ENCODE measurements around the gene VPS39. TPM values are rescaled to one million over a fixed set of nuclear protein-coding genes. Genes with fewer than 3 reads are reported as not detected.
A peak's percentile ranks its signal among the peaks of the same experiment; 100 is the strongest.

Gene VPS39
- total RNA-seq, 2 experiments from 2014 or later = 61.0 to 65.7 TPM

- DNase-seq (no peak), ATAC-seq (no peak)
- H3K27me3 Mint-ChIP-seq (ENCODE audit: low read depth) = no peaks in the 10 kb centered on the region
- H3K9me3 Mint-ChIP-seq (ENCODE audit: insufficient read depth) = no peaks in the 10 kb centered on the region
- H3K4me3 Mint-ChIP-seq = no peak overlapping the region
- POLR2A ChIA-PET = interaction anchor here (1.2 kb wide), 1 partner anchor 79 kb away, joined by 3 read pairs; the partner anchor contains the start of gene TMEM87A
- CTCF ChIA-PET = interaction anchor here (1.1 kb wide), 1 partner anchor 14 kb away, joined by 3 read pairs; the partner anchor contains the start of gene VPS39
- H3K27ac Mint-ChIP-seq = no peak overlapping the region
- H3K4me1 Mint-ChIP-seq (ENCODE audit: low read depth) = peaks cover 23% of the 10 kb centered on the region
- peaks cover 57% of the 10 kb centered on the region for H3K36me3 Mint-ChIP-seq (ENCODE audit: low read depth)
Observed at GRCh38 chr15:42194513-42194912, 13.6 kb downstream of the VPS39 start.

GRCh38 chr15:42193383-42193782 is 14.7 kb downstream of the VPS39 start:
- Mint-ChIP-seq H3K9me3 (ENCODE audit: insufficient read depth) (no peaks in the 10 kb centered on the region), H3K27ac (no peak overlapping the region)
- POLR2A ChIA-PET = interaction anchor here (1.0 kb wide), 1 partner anchor 14 kb away, joined by 3 read pairs; no protein-coding TSS in a partner anchor

GRCh38 chr15:42191610-42192346 is 16.3 kb downstream of the VPS39 start:
- CTCF ChIA-PET = interaction anchor here (0.8 to 1.2 kb wide), 2 partner anchors 9 to 16 kb away, joined by 3 read pairs; no protein-coding TSS in a partner anchor
- H3K36me3 Mint-ChIP-seq (ENCODE audit: low read depth) = peaks cover 64% of the 10 kb centered on the region
- H3K4me1 Mint-ChIP-seq (ENCODE audit: low read depth) = peaks cover 23% of the 10 kb centered on the region
- ATAC-seq (no peak), DNase-seq (no peak)
- H3K4me3 Mint-ChIP-seq = no peak overlapping the region
- H3K27me3 Mint-ChIP-seq (ENCODE audit: low read depth) = no peaks in the 10 kb centered on the region
- POLR2A ChIA-PET = interaction anchor here (0.7 kb wide), 1 partner anchor 17 kb away, joined by 3 read pairs; no protein-coding TSS in a partner anchor
- no peaks in the 10 kb centered on the region for H3K9me3 Mint-ChIP-seq (ENCODE audit: insufficient read depth)
- H3K27ac Mint-ChIP-seq = no peak overlapping the region

More at GRCh38 chr15:42193383-42193782, 14.7 kb downstream of the VPS39 start:
- no peak for ATAC-seq
- DNase-seq = no peak
- CTCF ChIA-PET = no interaction called here
- H3K4me3 Mint-ChIP-seq = no peak overlapping the region
- H3K27me3 Mint-ChIP-seq (ENCODE audit: low read depth) = no peaks in the 10 kb centered on the region
- H3K36me3 Mint-ChIP-seq (ENCODE audit: low read depth) = peaks cover 61% of the 10 kb centered on the region
- H3K4me1 Mint-ChIP-seq (ENCODE audit: low read depth) = peaks cover 23% of the 10 kb centered on the region

- Mint-ChIP-seq H3K9me3 (ENCODE audit: insufficient read depth) (no peaks in the 10 kb centered on the region), H3K4me3 (no peak overlapping the region), H3K27me3 (ENCODE audit: low read depth) (no peaks in the 10 kb centered on the region), H3K36me3 (ENCODE audit: low read depth) (peaks cover 63% of the 10 kb centered on the region), H3K27ac (peak overlapping the region; percentile 50), H3K4me1 (ENCODE audit: low read depth) (peaks cover 23% of the 10 kb centered on the region)
- ChIA-PET POLR2A (no interaction called here), CTCF (no interaction called here)
- DNase-seq (no peak), ATAC-seq (peak; percentile 60)
Observed at GRCh38 chr15:42190370-42190769, 17.7 kb downstream of the VPS39 start.

GRCh38 chr15:42185801-42186200 is 22.3 kb downstream of the VPS39 start:
- POLR2A ChIA-PET = no interaction called here
- no peak overlapping the region for H3K4me3 Mint-ChIP-seq
- CTCF ChIA-PET = no interaction called here
- H3K9me3 Mint-ChIP-seq (ENCODE audit: insufficient read depth) = no peaks in the 10 kb centered on the region
- DNase-seq (no peak), ATAC-seq (no peak)
- H3K27me3 Mint-ChIP-seq (ENCODE audit: low read depth) = no peaks in the 10 kb centered on the region
- peaks cover 11% of the 10 kb centered on the region for H3K4me1 Mint-ChIP-seq (ENCODE audit: low read depth)
- H3K36me3 Mint-ChIP-seq (ENCODE audit: low read depth) = peaks cover 62% of the 10 kb centered on the region
- no peak overlapping the region for H3K27ac Mint-ChIP-seq

- ATAC-seq = no peak
Observed at GRCh38 chr15:42184736-42185135, 23.4 kb downstream of the VPS39 start.

GRCh38 chr15:42184296-42184695 is 23.8 kb downstream of the VPS39 start:
- no peak overlapping the region for H3K27ac Mint-ChIP-seq
- ATAC-seq = no peak
- no peaks in the 10 kb centered on the region for H3K27me3 Mint-ChIP-seq (ENCODE audit: low read depth)
- ChIA-PET CTCF (no interaction called here), POLR2A (interaction anchor here (0.7 kb wide), 1 partner anchor 213 kb away, joined by 3 read pairs; no protein-coding TSS in a partner anchor)
- no peak for DNase-seq
- no peaks in the 10 kb centered on the region for H3K4me1 Mint-ChIP-seq (ENCODE audit: low read depth)
- H3K4me3 Mint-ChIP-seq = no peak overlapping the region
- peaks cover 59% of the 10 kb centered on the region for H3K36me3 Mint-ChIP-seq (ENCODE audit: low read depth)
- H3K9me3 Mint-ChIP-seq (ENCODE audit: insufficient read depth) = no peaks in the 10 kb centered on the region

More at GRCh38 chr15:42184736-42185135, 23.4 kb downstream of the VPS39 start:
- POLR2A ChIA-PET = interaction anchor here (0.7 kb wide), 1 partner anchor 213 kb away, joined by 3 read pairs; no protein-coding TSS in a partner anchor
- Mint-ChIP-seq H3K36me3 (ENCODE audit: low read depth) (peaks cover 59% of the 10 kb centered on the region), H3K27me3 (ENCODE audit: low read depth) (no peaks in the 10 kb centered on the region), H3K4me1 (ENCODE audit: low read depth) (peaks cover under 1% of the 10 kb centered on the region), H3K9me3 (ENCODE audit: insufficient read depth) (no peaks in the 10 kb centered on the region), H3K4me3 (no peak overlapping the region), H3K27ac (no peak overlapping the region)
- CTCF ChIA-PET = no interaction called here
- no peak for DNase-seq

- CTCF ChIA-PET = no interaction called here
- Mint-ChIP-seq H3K27me3 (ENCODE audit: low read depth) (no peaks in the 10 kb centered on the region), H3K4me1 (ENCODE audit: low read depth) (no peaks in the 10 kb centered on the region), H3K27ac (no peak overlapping the region), H3K4me3 (no peak overlapping the region), H3K9me3 (ENCODE audit: insufficient read depth) (no peaks in the 10 kb centered on the region), H3K36me3 (ENCODE audit: low read depth) (peaks cover 57% of the 10 kb centered on the region)
- ATAC-seq = no peak
- POLR2A ChIA-PET = no interaction called here
- no peak for DNase-seq
Observed at GRCh38 chr15:42182961-42183360, 25.1 kb downstream of the VPS39 start.

GRCh38 chr15:42182328-42182886 is 25.7 kb downstream of the VPS39 start:
- Mint-ChIP-seq H3K4me3 (no peak overlapping the region), H3K4me1 (ENCODE audit: low read depth) (no peaks in the 10 kb centered on the region), H3K27me3 (ENCODE audit: low read depth) (no peaks in the 10 kb centered on the region), H3K9me3 (ENCODE audit: insufficient read depth) (no peaks in the 10 kb centered on the region), H3K27ac (no peak overlapping the region), H3K36me3 (ENCODE audit: low read depth) (peaks cover 55% of the 10 kb centered on the region)
- POLR2A ChIA-PET = no interaction called here
- no peak for DNase-seq
- no peak for ATAC-seq
- CTCF ChIA-PET = no interaction called here

GRCh38 chr15:42178056-42178455 is 30.0 kb downstream of the VPS39 start:
- ChIA-PET POLR2A (no interaction called here), CTCF (no interaction called here)
- Mint-ChIP-seq H3K4me1 (ENCODE audit: low read depth) (no peaks in the 10 kb centered on the region), H3K9me3 (ENCODE audit: insufficient read depth) (no peaks in the 10 kb centered on the region), H3K36me3 (ENCODE audit: low read depth) (peaks cover 52% of the 10 kb centered on the region), H3K4me3 (no peak overlapping the region), H3K27me3 (ENCODE audit: low read depth) (no peaks in the 10 kb centered on the region), H3K27ac (no peak overlapping the region)
- DNase-seq = no peak
- no peak for ATAC-seq

GRCh38 chr15:42175671-42176070 is 32.4 kb downstream of the VPS39 start:
- no peak for DNase-seq
- ATAC-seq = no peak
- POLR2A ChIA-PET = interaction anchor here (0.7 kb wide), 1 partner anchor 62 kb away, joined by 3 read pairs; no protein-coding TSS in a partner anchor
- Mint-ChIP-seq H3K36me3 (ENCODE audit: low read depth) (peaks cover 60% of the 10 kb centered on the region), H3K4me1 (ENCODE audit: low read depth) (peaks cover 15% of the 10 kb centered on the region), H3K9me3 (ENCODE audit: insufficient read depth) (no peaks in the 10 kb centered on the region), H3K27me3 (ENCODE audit: low read depth) (no peaks in the 10 kb centered on the region), H3K4me3 (no peak overlapping the region), H3K27ac (no peak overlapping the region)
- CTCF ChIA-PET = no interaction called here

GRCh38 chr15:42172475-42172874 is 35.6 kb downstream of the VPS39 start:
- DNase-seq = no peak
- Mint-ChIP-seq H3K27me3 (ENCODE audit: low read depth) (no peaks in the 10 kb centered on the region), H3K4me1 (ENCODE audit: low read depth) (peaks cover 17% of the 10 kb centered on the region), H3K36me3 (ENCODE audit: low read depth) (peaks cover 60% of the 10 kb centered on the region), H3K27ac (peak overlapping the region; percentile 26), H3K4me3 (no peak overlapping the region), H3K9me3 (ENCODE audit: insufficient read depth) (no peaks in the 10 kb centered on the region)
- ChIA-PET CTCF (no interaction called here), POLR2A (no interaction called here)
- no peak for ATAC-seq

All from activated CD8-positive, alpha-beta T cell treated with anti-CD3 and anti-CD28 coated beads, Interleukin-2, amount 10 ng/mL, durations not matched to agents 7 days and 5 days (primary cell).